NCI-H510A (cell line): ENCODE results near the gene COL11A2.
"Not testable (repeated sequence)": the region's sequence is repeated elsewhere in the genome, so short reads cannot be mapped to it uniquely, and the experiment has no call there.

ENCODE experiments used
- DNase-seq: peaks from one replicate; lab custom pipeline; 2025; lab: John Stamatoyannopoulos, UW

COL11A2 gene

DNA sequence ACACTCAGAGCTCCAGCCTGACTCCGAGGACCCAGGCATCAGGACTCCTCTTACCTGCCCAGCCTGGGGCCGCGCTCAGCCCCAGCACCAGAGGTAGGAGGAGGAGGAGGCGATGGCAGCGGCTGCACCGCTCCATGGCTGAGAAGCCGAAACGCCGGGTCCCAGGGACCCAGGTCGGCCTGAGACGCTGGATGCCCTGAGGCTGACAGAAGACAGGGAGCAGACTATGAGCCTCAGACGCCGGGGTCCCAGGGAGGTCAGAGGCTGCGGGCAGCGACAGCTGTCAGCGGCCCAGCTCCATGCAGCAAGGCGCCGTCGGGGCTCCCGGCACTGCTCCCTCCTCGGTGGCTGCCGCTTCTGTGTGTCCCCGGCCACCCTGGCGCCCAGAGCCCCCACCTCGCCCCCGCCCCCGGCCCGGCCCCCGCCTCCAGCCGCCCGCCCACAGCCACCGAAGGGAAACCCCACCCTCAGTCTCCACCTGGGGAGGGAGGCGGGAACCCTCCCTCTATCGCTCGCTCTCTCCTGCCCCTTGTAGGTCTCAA lies at the start of gene COL11A2:
Gene COL11A2 (minus strand): TSS at position 363 of the 542 bp plus-strand sequence. CDS start 227 bp downstream, at position 136.
- no peak for DNase-seq

DNA sequence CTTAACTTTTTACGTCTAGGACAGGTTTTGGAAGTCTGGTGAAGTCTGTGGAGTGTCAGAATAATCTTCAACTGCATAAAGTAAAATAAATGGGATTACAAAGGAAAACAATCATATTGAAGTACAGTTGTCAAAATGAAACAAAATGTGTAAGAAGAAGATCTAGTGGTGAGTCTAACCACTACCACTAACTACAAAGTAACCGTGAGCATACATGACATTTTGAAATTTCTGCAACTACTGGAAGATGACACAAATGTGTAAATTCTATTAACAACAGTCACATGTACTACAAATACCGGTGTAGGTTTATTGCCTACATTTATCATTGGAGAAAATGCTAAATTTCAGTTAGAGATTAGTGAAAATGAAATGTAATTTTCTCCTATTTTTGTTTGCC lies 49.7 kb upstream of the COL11A2 start:
- no peak for DNase-seq

DNA sequence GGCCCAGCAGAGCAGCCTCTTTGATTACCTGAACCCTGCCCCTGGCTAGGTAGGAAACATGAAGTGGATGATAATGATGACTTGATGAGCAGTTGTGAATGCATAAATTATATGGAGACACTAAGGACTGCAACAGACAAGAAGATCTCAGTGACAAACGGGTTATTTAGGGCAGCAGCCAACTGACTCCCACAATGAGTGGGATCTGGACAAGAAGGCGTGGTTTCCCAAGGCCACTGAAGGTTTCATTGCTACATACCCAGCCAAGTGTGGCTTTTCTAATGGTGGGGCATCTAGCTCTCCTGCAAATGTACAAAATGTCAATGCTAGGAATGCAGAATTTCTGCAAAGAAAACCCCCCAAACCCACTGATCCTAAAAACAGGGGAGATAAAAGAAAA lies 45.5 kb upstream of the COL11A2 start:
- DNase-seq = no peak

DNA sequence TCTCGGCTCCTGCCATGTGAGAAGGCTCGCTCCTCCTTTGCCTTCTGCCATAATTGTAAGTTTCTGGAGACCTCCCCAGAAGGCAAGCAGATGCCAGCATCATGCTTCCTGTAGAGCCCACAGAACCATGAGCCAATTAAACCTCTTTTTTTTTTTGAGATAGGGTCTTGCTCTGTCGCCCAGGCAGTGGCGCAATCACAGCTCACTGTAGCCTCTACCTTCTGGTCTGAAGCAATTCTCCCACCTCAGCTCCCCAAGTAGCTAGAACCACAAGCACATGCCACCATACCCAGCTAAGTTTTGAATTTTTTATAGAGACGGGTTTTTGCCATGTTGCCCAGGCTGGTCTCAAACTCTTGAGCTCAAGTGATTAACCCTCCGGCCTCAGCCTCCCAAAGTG lies 44.6 kb upstream of the COL11A2 start:
- DNase-seq = no peak

DNA sequence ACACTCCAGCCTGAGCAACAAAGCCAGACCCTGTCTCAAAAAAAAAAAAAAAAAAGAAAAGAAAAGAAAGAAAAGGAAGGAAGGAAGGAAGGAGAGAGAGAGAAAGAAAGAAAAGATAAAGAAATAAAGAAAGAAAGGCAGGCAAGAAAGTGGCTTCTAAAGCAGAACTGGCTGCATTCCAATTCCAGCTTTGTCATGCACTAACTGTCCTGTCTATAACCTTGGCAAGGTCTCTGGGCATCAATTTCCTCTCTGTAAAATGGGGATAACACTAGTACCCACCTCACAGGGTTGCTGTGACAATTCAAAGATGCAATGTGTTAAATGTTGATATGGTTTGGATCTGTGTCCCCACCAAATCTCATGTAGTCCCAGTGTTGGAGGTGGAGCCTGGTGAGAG lies 44.1 kb upstream of the COL11A2 start:
- DNase-seq = no peak

DNA sequence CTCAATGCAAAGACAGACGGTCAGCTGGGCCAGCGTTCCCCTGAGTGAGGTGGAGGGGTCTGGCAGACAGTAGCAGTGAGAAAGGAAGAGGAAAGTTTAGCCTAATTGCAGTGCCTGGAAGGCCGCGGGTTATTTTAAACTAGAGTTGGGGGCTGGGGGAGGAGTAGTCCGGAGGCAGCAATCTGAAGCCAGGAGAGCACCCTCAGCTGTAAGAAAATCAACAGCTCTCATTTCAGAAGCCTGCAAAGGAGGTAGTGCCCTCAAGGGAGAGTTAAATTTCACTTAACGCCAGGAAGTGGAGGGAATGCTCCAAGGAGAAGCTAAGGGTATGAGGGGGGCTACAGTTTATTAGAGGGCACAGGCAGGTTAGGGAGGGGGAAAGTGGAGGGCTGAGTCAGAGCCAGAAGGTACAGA lies 43.0 kb upstream of the COL11A2 start:
- DNase-seq = no peak

DNA sequence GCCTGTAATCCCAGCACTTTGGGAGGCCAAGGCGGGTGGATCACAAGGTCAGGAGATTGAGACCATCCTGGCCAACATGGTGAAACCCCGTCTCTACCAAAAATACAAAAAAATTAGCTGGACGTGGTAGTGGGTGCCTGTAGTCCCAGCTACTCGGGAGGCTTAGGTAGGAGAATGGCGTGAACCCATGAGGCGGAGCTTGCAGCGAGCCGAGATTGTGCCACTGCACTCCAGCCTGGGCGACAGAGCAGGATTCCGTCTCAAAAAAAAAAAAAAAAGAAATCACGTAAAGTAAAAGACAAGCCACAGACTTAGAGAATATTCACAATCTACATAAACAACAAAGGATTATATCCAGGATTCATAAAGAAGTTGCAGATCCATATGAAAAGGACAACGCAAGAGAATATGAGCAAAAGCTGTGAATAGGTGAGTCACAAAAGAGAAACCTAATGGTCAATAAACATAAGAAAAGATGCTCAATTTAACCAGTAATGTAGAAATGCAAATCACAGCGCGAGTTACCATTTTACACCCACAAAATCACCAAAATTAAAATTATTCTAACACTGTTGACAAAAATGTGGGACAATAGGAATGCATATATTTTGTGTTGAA lies 34.3 kb upstream of the COL11A2 start:
- not testable (repeated sequence) for DNase-seq

DNA sequence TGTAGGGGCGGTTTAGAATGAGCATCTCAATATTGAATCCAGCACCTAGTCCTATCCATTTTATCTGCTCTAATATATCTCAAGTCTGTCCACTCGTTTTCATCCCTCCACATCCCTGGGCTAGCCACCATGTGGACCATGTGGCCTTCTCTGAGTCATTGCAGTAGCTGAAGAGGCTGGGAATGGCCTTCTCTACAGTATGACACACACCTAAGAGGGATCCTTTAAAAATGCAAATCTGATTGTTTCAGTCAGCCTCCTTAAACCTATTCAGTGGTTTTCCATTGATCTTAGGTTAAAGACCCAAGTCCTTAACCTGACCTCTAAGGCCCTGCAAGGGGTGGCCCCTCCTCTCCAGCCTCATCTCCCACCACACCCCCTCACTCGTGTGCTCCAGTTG lies 25.4 kb upstream of the COL11A2 start:
- DNase-seq = no peak

DNA sequence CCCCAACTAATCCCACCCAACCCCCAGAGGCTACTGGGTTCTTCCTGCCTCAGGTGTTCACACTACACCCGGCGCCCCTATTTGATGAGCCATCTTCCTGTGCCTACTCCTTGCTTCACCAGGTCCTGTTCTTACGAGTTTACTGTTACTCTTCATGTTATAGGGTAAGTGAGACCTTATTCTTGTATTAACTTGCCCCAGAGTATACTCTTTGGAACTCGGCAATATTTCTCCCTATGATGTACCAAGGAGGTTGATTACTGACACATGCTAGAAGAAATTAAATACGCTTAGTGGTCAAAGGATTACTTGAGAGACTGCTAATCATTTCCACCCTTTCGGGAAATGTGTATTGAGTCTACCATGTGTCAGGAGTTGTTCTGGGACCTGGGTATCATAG lies 25.0 kb upstream of the COL11A2 start:
- DNase-seq = no peak

DNA sequence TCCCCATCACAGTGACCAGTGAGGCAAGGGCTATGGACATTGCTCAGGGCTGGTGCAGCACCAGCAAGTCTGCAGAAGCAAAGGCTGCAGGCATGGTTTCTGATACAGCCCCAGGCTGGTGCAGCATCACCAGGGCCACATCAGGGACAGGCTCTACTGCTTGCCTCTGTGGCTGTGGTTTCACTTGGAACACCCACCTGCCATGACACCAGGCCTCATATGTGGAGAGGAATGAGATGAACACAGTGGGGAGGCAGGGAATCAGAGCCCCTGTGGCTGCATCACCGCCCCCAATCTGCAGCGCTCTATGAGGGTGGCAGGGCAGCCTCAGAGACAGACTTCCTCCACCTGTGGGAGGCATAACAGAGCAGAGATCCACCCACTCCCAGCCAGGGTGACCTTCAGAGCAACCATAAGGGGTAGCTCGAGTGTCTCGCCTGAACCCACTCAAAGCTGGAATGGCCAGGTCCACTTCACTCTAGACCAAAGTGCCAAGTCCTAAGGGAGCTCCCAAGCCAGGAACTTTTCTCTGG lies 23.9 kb upstream of the COL11A2 start:
- DNase-seq = no peak

DNA sequence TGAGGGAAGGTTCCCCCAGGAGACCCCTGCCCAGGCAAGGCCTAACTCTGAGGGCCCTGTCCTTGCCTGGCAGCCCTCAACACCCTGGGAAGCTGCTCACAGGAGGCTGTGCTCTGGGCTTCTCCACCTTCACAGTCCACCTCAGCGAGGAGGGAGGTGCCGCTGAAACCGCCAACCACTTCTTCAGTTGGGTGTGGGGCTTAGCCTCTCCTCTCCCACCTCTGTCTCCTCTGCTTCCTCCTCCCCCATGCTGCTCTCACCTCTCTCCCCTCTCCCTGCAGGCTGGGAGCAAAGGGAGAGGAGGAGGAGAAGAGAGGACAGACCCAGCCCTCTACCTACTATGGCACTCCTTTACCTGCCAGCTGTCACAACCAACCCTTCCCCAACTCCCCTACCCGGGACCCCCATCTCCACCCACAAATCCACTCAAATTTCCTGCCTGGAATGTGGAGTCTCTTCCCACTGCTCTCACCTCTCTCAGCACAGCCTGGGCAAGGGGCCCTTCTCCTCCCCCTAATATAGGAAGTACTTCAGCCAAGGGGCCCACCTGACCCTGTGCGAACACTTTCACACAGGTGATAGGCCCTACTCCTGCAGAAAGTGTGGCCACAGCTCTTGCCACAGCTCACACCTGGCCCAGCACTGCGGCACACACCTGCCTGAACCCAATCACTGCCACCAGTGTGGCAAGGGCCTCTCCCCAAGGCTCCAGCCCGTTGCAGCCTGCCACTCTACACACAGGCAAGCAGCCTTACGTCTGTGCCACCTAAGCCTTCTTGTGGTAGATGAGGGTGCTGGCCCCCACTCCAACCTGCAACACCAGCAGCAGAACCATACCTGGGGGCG lies 23.2 kb upstream of the COL11A2 start:
- DNase-seq = no peak

DNA sequence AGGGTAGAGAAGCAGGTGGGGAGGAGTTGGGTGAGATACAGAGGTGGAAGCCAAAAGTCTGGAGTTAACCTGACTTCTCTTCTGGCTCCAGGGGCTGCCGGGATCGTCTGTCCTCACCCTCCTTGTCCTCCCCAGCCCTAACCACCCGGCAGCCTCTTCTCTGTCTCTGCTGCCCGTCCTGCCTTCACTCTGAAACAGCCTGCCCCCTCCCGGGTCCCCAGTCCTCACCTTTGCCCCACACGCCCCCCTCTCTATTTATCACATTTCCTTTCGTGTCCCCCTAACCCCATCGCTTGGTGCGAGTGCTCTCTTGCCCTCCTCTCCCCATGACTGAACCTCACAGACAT lies 21.7 kb upstream of the COL11A2 start:
- DNase-seq = no peak

DNA sequence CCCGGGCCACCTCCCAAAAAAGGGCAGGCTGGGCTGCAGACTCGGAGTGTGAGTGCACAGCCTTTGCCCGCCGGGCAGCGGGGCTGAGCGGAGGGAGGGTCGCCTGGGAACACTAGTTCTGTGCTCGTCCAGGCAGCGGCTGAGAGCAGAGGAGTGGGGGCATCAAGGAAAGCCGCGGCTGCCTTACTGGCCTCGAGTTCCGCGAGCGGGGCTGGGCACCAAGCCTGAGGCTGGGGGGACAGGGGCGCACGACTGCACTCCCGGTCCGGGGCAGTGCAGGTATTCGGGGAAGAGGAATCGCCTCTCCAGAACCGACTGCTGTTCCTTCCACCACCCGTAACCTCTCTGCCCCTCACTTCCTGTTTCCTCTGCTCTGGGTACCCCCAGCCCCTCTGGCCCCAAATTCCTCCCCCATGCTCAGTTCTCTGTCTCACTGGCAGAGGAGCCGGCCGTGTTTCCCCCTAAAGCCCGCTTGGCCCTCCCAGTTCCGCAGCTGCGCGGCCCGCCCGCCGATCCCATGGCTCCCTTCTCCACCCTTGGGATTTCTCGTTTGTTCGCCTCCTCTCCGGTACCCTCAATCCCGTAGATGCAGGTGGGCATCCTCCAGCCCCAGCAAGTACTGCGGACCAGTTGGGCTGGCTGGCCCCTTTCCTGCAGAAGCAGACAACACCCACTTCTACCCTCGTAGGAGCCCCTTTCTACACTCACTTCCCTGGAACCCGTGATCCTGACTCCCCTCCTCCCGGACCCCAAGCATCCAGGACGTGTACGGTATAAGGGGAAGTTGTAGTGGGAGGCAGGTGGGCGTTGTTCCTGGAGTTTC lies 21.1 kb upstream of the COL11A2 start:
- no peak for DNase-seq

DNA sequence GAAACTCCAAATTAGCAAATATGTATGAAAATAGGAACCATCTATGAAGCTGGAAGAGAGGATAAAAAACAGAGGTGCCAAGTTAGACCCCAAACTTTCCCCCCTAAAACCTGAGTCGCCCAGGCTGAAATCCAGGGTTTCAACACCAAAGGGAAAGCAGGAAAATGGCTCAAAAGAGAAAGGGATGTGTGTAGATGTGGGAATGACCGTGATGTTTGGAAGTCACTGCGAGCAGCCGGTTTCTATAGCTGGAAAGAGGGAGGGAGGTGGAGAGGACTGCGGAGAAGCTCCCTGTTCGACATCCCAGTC lies 20.5 kb upstream of the COL11A2 start:
- no peak for DNase-seq

DNA sequence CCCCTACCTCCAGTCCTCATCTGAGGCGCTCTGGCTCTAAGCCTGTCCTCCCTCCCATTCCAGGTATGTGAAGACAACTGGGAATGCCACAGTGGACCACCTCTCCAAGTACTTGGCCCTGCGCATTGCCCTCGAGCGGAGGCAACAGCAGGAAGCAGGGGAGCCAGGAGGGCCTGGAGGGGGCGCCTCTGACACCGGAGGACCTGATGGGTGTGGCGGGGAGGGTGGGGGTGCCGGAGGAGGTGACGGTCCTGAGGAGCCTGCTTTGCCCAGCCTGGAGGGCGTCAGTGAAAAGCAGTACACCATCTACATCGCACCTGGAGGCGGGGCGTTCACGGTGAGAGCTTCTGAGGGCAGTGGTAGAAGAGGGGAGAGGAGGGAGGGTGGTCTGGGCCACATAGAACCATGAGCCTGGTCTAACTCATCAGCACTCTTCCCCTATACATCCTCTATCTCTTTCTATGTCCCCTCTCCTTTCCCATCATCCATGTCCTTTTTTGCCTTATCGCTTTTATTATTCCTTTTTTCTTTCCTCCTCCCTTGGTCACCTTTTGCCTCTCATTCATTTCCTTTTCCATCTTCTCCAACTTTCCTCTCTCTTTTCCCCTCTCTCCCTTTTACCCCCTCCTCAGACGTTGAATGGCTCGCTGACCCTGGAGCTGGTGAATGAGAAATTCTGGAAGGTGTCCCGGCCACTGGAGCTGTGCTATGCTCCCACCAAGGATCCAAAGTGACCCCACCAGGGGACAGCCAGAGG lies 19.6 kb upstream of the COL11A2 start:
- DNase-seq = no peak

DNA sequence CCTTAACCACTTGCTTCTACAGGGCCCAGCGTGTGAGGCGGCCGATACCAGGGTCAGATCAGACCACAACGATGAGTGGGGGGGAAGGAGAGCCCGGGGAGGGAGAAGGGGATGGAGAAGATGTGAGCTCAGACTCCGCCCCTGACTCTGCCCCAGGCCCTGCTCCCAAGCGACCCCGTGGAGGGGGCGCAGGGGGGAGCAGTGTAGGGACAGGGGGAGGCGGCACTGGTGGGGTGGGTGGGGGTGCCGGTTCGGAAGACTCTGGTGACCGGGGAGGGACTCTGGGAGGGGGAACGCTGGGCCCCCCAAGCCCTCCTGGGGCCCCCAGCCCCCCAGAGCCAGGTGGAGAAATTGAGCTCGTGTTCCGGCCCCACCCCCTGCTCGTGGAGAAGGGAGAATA lies 18.9 kb upstream of the COL11A2 start:
- no peak for DNase-seq

DNA sequence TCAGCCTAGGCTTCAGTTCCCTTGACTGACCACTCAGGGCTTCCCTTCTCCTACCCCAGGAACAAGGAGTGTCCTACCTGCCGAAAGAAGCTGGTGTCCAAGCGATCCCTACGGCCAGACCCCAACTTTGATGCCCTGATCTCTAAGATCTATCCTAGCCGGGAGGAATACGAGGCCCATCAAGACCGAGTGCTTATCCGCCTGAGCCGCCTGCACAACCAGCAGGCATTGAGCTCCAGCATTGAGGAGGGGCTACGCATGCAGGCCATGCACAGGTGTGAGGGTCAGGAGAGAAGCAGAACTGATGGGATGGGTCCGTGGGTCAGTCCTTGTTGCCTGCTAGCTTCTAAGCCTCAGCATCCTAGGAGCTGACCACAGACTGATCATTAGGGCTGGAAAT lies 17.6 kb upstream of the COL11A2 start:
- DNase-seq = no peak

DNA sequence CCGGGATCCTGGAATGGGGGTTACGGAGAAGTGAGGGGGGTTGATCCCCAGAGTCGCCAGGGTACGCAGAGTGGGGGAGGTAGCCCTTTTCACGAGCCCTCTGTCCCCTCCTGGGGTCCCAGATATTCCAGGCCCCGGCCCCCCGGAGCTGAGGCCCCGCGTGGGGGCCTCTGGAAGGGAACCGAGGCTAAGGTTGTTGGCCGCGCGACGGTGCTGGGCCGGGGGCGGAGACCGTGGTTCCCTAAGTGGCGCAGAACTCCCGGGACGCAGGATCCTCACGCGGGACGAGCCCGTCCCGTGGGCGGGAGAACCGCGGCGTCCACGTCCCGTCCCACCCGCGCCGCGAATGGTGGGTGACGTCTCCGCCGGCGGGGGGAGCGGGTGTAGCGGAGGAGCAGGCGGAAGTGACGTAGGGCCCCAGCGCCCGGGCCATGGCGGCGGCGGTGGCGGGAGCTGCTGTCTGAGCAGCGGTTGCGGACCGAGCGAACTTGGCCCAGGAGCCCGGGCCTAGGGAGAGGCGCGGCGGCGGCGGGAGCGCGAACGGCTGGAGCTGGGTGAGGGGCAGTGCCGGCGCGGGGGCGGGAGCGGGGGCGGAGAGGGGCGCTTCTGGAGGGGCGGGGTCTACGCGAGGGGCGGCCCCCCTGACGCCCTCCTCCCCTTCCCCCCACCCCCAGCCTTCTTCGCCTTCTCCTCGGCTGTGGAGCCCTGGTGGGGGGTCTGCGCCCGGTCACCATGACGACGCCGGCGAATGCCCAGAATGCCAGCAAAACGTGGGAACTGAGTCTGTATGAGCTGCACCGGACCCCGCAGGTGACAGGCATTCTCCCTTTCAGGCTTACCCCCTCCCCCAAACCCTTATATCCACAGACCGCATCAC lies 16.1 kb upstream of the COL11A2 start, which contains the start of gene RING1:
Gene RING1 (plus strand): TSS at position 410 of the 877 bp plus-strand sequence. CDS start 323 bp downstream, at position 733.
- peak; percentile 67 for DNase-seq

DNA sequence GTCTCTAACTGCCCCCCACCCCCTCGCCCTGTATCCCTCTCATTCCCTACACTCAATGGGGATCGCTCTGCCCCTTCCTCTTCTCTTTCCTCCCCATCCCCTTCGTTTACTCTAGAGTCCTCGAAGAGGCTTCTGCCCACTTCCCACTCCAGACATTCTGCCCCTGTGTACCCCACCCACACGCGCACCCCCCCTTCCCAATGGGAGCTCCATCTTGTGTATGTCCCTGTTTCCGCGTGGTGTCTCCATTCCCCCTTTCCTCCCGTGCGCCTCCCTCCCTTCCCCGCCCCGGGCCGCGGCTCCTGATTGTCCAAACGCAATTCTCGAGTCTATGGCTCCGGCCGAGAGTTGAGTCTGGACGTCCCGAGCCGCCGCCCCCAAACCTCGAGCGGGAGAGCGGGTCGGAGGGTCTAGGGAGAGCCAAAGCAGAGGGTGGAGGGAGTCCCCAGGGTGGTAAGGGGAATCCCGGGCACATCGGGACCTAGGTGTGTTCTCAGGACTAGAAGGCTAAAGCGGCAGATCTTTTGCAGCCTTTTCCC lies 15.4 kb upstream of the COL11A2 start:
- DNase-seq = no peak

DNA sequence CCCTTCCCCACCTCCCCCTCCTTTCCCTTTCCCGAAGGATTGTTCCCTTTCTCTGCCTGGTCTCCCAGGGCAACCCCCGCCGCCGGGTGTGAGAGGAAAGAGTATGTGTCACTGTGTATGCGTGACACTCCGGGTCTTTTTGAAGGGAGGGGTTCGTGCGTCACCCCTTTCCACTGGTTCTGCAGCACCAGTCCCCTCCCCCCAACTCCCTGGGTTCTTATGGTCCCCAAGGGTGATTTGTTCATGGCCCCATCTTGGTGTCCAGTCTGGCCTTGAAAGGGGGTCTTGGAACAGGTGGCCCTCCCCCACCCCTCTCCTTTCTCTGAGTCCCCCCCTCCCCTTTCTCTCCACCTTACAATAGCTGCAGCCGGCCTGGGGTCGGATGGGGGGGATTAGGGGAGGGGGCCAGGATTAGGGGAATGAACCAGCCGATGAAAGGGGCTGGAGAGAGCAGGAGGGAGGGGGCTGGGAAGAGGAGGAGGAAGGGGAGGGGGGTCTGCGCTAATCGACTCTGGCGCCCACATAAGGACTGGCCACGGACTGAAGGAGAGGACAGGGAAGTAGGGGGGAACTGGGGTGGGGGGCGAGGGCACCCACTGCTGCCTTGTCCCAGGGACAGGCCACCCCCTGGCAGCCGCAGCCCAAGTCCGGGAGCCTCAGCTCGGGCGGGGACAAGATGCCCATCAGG lies 14.7 kb upstream of the COL11A2 start:
- no peak for DNase-seq
